Measurements from ENCODE around the gene JPH4. TPM values are rescaled to one million over a fixed set of nuclear protein-coding genes. Genes with fewer than 3 reads are reported as not detected.
"Not testable (repeated sequence)": the region's sequence is repeated elsewhere in the genome, so short reads cannot be mapped to it uniquely, and the experiment has no call there.

Gene JPH4
- total RNA-seq, 2 donors from 2014 or later = 4.3 to 5.6 TPM

DNA sequence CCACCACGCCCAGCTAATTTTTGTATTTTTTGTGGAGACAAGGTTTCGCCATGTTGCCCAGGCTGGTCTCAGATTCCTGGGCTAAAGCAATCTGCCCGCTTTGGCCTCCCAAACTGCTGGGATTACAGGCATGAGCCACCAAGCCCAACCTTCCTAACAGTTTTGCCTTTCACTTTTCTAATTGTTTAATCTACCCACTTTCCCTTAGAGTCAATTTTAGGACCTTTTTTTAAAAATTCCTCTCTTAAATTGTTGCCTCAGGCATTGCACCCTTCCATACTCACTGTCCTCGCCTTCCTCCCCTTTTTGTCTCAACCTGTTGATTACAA, 38.5 kb downstream of the JPH4 start:
- intact Hi-C loops (cut with DNase I) = no loop called here
- DNase-seq (ENCODE audit: low spot score) = no peak

GRCh38 chr14:23539248-23540140, 39.1 kb downstream of the JPH4 start:
- DNase-seq (ENCODE audit: low spot score) = peak; percentile 48
- intact Hi-C loops (cut with DNase I) = no loop called here

- intact Hi-C loops (cut with DNase I) = no loop called here
- peak; percentile 83 for DNase-seq (ENCODE audit: low spot score)
These were observed 39.8 kb downstream of the JPH4 start for GRCh38 chr14:23538785-23539184.

- intact Hi-C loops (cut with DNase I) = no loop called here
- no peak for DNase-seq (ENCODE audit: low spot score)
These were observed 40.4 kb downstream of the JPH4 start for GRCh38 chr14:23538050-23538718.

GRCh38 chr14:23537351-23538049, 41.1 kb downstream of the JPH4 start:
- intact Hi-C loops (cut with DNase I) = no loop called here
- DNase-seq (ENCODE audit: low spot score) = peak; percentile 49

- intact Hi-C loops (cut with DNase I) = not testable (repeated sequence)
These were observed 41.7 kb downstream of the JPH4 start for GRCh38 chr14:23536906-23537305.

GRCh38 chr14:23536494-23536893, 42.1 kb downstream of the JPH4 start:
- intact Hi-C loops (cut with DNase I) = no loop called here
- DNase-seq (ENCODE audit: low spot score) = peak; percentile 2

More at GRCh38 chr14:23536906-23537305, 41.7 kb downstream of the JPH4 start:
- peak; percentile 4 for DNase-seq (ENCODE audit: low spot score)

DNA sequence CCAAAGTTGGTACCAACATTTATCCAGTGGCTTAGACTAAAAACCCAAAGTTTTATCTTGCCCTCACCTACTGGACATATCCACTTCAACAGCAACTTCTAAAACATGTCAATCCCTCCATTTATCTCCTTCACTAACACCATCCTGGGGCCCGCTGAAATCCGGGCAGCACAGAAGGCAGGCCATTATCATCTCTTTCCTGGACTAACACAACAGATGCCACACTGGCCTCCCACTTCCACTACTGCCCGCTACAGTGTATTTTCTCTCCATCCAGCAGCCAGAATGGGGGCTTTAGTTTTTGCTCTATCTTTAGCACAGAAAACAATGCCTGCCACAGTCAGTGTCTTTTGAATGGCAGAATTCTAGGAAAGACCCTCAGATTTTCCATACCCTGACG, 42.6 kb downstream of the JPH4 start:
- intact Hi-C loops (cut with DNase I) = no loop called here
- no peak for DNase-seq (ENCODE audit: low spot score)

DNA sequence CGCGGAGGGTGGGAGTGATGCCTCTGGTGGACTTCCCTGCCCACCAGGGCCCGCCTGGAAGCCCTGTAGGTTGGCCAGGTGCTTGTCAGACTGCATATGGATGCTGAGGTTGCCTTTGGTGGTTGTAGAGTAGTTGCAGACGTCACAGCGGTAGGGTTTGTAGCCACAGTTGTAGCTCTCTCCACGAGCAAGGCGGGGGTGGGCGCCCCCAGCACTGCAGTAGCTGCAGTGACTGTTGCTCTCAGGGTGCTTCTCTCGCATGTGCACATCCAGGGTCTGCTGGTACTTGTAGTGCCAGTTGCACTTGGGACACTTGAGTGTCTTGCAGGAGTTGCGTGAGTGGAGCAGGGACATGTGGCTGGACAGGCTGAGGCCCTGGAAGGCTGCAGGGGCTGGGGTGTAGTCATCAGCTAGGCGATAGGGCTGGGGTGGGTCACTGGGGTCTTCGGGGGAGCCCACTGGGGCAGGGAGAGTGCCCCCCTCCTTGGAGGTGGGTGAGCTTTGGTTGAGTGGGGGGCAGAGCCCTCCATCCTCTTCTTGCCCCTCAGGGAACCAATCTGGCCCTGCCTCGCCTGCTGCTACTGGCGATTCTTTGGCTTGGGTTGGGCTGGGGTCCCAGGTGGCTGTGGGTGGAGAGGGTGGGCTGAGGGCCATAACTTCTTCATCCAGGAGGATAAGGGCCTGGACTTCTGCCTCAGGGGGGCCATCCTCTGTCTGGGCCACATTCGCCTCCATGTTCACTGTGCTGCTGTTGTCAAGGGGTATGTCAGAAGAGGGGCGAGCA, 44.7 kb downstream of the JPH4 start:
- intact Hi-C loops (cut with DNase I) = no loop called here
- peak; percentile 59 for DNase-seq (ENCODE audit: low spot score)

DNA sequence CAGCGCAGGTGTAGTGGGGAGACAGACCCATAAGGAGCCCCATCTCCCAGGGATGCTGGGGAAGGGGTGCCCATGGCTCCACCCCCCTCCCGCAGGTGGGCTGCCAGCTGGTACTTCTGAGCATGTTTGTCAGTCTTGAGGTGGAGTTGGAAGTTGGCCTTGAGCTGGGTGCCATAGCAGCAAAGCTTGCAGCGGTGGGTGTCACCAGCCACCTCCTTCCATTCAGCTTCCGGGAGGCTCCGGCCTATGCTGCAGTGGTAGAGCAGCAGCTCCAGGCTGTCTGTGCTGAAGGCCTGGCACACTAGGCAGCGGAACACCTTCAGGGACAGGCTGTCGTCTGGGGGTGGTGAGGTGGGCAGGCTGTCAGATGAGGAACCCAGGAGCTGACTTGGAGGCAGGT, 45.9 kb downstream of the JPH4 start:
- intact Hi-C loops (cut with DNase I) = loop anchor here in 1 of 2 donors (1.0 kb wide), 1 partner anchor 34 kb away; no protein-coding TSS in a partner anchor
- peak; percentile 38 for DNase-seq (ENCODE audit: low spot score)

DNA sequence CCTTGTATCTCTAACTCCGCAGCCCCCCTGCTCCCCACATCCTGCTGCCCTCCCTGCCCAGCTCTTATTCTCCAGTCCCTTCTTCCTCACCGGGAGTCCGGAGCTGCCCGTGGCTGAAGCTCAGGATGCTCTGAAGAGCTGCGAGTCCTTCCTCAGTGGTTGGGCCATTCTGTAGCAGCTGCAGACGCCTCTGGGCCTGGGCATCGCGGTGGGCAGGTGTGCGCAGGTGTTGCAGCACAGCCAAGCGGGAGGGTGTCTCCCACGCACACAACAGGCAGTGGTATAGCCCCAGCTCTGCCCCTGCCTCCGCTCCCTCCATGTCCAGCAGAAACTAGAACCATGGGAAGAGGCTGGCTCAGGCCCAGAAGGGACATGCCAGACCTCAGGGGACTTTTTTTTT, 47.2 kb downstream of the JPH4 start:
- intact Hi-C loops (cut with DNase I) = no loop called here
- peak; percentile 63 for DNase-seq (ENCODE audit: low spot score)

DNA sequence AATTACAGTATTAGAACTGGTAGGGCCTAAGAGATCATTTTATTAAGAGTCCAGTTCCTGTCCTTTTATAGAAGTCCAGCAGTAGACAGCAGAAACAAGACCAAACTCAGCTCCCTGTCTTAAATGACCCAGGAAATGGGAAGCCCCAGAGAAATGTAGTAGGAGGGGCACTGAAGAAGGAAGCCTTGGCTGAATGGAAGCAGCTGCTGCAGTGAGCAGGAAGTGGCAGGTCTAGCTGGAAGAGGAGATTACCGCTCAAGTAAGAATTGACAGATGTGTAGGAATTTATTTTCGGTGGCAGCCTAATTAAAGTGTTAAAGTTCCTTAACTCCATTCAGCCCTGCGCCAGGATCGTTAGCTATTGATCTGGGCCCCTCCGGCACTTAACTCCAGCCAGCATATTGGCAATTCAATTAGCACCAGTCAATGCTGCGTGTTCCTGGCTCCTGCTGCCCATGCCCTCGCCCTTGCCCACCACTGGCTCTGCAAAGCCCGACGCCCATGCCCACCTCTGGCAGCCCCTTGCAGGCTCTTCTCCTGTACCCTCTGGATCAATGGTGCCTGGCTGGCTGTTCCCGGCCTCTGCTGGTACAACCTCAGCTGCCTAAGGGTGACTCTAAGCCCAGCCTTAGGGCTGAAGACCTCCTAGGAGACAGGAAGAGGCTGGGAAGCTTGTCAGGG, 48.1 kb downstream of the JPH4 start:
- no peak for DNase-seq (ENCODE audit: low spot score)
- intact Hi-C loops (cut with DNase I) = no loop called here

DNA sequence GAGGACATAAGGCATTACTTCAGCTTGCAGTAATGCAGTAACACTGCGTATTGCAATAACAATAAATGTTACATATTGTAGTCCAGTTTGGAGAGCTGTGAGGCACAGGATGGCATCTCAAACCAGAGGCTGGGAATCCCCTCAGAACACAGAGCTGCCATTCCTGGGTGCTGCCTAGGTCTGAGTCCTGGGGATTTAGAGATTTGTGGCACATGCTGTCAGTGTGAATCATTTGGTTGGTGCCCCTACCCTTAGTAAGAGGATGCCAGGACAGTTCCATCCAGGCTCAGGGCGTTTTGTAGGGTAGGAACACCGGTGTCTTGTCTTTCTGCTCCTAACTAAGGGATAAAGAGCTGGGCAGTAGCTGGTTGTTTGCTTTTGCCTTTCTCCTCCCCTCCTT, 49.6 kb downstream of the JPH4 start:
- intact Hi-C loops (cut with DNase I) = no loop called here
- DNase-seq (ENCODE audit: low spot score) = no peak

- intact Hi-C loops (cut with DNase I) = no loop called here
- peak; percentile 76 for DNase-seq (ENCODE audit: low spot score)
These were observed 50.0 kb downstream of the JPH4 start for GRCh38 chr14:23528555-23528954.

GRCh38 chr14:23525611-23526010, 53.0 kb downstream of the JPH4 start:
- DNase-seq (ENCODE audit: low spot score) = no peak
- intact Hi-C loops (cut with DNase I) = no loop called here

DNA sequence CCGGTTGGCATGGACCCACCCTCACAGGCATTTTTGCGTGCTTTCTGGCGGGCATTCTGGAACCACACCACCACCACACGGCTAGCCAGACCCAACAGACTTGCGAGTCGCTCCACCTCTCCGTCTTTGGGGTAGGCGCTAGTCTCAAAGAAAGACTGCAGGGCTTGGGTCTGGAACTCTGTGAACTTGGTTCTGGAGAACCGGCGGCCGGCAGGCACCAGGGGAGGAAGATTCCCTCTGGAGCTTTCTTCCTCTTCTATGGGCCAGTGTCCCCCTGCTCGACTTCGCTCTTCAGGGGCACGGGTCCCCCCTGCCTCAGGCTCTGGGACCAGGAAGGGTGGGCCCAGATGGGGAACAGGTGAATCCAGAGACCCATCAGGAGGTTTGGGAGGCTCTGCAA, 53.6 kb downstream of the JPH4 start:
- intact Hi-C loops (cut with DNase I) = no loop called here
- no peak for DNase-seq (ENCODE audit: low spot score)

GRCh38 chr14:23523229-23524016, 55.2 kb downstream of the JPH4 start:
- intact Hi-C loops (cut with DNase I) = no loop called here
- peak; percentile 53 for DNase-seq (ENCODE audit: low spot score)

DNA sequence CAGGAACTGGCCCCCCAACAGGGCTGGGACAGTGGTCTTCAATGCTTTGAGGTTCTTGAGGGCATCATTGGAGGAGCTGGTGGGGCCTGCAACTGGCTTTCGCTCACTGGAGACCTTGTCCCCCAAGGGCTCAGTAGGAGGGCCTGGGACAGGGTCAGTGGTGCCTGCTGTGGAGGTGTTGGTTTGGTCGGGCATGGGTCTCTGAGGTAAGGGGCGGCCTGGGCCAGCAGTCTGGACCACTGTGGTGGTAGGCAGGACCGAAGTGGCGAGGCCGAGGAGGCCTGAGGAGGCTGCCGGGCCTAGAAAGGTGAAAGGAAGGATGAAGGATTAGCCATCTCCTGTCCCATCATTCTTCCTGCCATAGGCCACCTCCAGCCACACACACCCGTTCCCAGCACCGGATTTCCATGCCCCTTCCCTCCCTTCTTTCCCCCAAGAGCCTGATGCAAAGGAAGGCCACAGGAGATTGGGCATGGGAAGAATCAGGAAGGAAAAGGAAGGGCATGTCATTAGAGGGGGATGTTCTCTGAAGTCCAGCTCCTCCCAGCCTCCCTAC, 55.9 kb downstream of the JPH4 start:
- peak; percentile 64 for DNase-seq (ENCODE audit: low spot score)
- intact Hi-C loops (cut with DNase I) = no loop called here

Measured in posterior vena cava (tissue), 2 donors.